D721Med (cell line): Measurements from ENCODE around the gene KRR1.

Experiments
- DNase-seq: peaks from one replicate; pipeline ENCODE4 v3.0.0; 2011; ENCODE audit warnings: low spot score; ENCODE audit not compliant: insufficient read length
- FAIRE-seq: peaks from 2 replicates; lab custom pipeline; 2011; peaks lifted over from hg19 to GRCh38; lab: Jason Lieb, UNC
- CTCF ChIP-seq: IDR thresholded peaks from 2 replicates; pipeline ENCODE4 v1.5.1; 2012; ENCODE audit warnings: mild to moderate bottlenecking, control low read depth; ENCODE audit not compliant: insufficient read depth; ENCODE audit errors: missing control alignments

Gene KRR1

GRCh38 chr12:75553398-75553797 lies 42.0 kb upstream of the KRR1 start:
- no peak for TF ChIP-seq CTCF
- peak; percentile 55 for FAIRE-seq
- DNase-seq, result no peak

GRCh38 chr12:75551477-75551876 lies 40.1 kb upstream of the KRR1 start:
- no peak for TF ChIP-seq CTCF
- no peak for FAIRE-seq

GRCh38 chr12:75550401-75551240 lies 39.2 kb upstream of the KRR1 start:
- TF ChIP-seq CTCF, result no peak
- DNase-seq (no peak), FAIRE-seq (no peak)

More at GRCh38 chr12:75551477-75551876, 40.1 kb upstream of the KRR1 start:
- no peak for DNase-seq

- no peak for TF ChIP-seq CTCF
- FAIRE-seq (no peak), DNase-seq (no peak)
Measured at GRCh38 chr12:75549989-75550388, 38.6 kb upstream of the KRR1 start.

- no peak for DNase-seq
- no peak for FAIRE-seq
- TF ChIP-seq CTCF, result no peak
Measured at GRCh38 chr12:75548879-75549278, 37.5 kb upstream of the KRR1 start.

- TF ChIP-seq CTCF, result no peak
- DNase-seq (no peak), FAIRE-seq (no peak)
Measured at GRCh38 chr12:75545636-75546035, 34.2 kb upstream of the KRR1 start.

- DNase-seq (no peak), FAIRE-seq (no peak)
- no peak for TF ChIP-seq CTCF
Measured at GRCh38 chr12:75543529-75543928, 32.1 kb upstream of the KRR1 start.
